ENCODE data around the gene PHRF1.

The PHRF1 gene

GRCh38 chr11:550021-550745 lies 26.1 kb upstream of the PHRF1 start:
- Histone ChIP-seq H3K4me1 (ENCODE audit: control extremely low read depth in 1 of 4, control insufficient read depth in 4 of 4, insufficient read depth in 4 of 4, low read length in 3 of 4) (peaks cover 0 to 8% (median 4%) of the 10 kb centered on the region in 4 experiments), H3K27me3 (replicated peaks in 2 of 5; ENCODE audit: control insufficient read depth in 4 of 5, insufficient read depth in 5 of 5, low read length in 4 of 5) (peaks cover 0 to 1% (median under 1%) of the 10 kb centered on the region in 5 experiments), H3K27ac (ENCODE audit: insufficient read depth in 1 of 2, low read depth in 1 of 2, low read length in 2 of 2, poor library complexity in 1 of 2, severe bottlenecking in 2 of 2) (no peak overlapping the region), H3K36me3 (ENCODE audit: control insufficient read depth in 4 of 4, insufficient read depth in 4 of 4, low read length in 3 of 4) (peaks cover 0 to 5% (median 0%) of the 10 kb centered on the region in 4 experiments), H3K4me3 (ENCODE audit: control insufficient read depth in 1 of 7, extremely low read depth in 1 of 7, insufficient read depth in 4 of 7, low read depth in 2 of 7, low read length in 6 of 7) (no peak overlapping the region), H3K9me3 (ENCODE audit: control extremely low read depth in 1 of 5, control insufficient read depth in 4 of 5, insufficient read depth in 2 of 5, low read depth in 1 of 5, low read length in 4 of 5) (no peaks in the 10 kb centered on the region)
- CTCF ChIA-PET, result interaction anchor here (1.3 kb wide), 1 partner anchor 10 kb away, joined by 5 read pairs; no protein-coding TSS in a partner anchor
- POLR2A ChIA-PET, result no interaction called here
- 99% methylated on average over 25 of the region's 25 CpGs for WGBS (ENCODE audit: insufficient coverage)
- no peak for DNase-seq

DNA sequence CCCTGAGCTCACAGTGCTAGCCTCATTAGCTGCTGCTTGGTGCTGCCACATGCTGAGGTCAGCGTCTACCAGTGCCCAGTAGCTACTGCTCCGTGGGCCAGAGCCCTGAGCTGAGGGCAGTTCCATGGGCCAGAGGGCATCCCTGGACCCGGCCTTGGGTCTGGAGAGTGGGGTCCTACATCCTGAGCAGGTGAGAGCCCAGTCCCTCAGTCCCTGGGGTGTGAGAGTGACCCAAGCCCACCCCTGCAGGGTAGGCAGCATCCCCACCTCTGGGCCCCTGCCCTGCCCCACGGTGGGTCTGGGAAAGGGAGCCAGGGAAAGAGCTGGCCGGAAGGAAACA lies 25.6 kb upstream of the PHRF1 start:
- no peaks in the 10 kb centered on the region for H3K9me3 ChIP-seq (ENCODE audit: control extremely low read depth in 1 of 5, control insufficient read depth in 4 of 5, insufficient read depth in 2 of 5, low read depth in 1 of 5, low read length in 4 of 5)
- ChIA-PET CTCF (interaction anchor here (1.3 kb wide), 1 partner anchor 9 kb away, joined by 5 read pairs; no protein-coding TSS in a partner anchor), POLR2A (no interaction called here)
- H3K4me1 ChIP-seq (ENCODE audit: control extremely low read depth in 1 of 4, control insufficient read depth in 4 of 4, insufficient read depth in 4 of 4, low read length in 3 of 4), result peaks cover 0 to 13% (median 8%) of the 10 kb centered on the region in 4 experiments
- WGBS (ENCODE audit: insufficient coverage), result 100% methylated on average over 3 of the region's 5 CpGs
- DNase-seq, result no peak
- peaks cover 0 to 5% (median 0%) of the 10 kb centered on the region in 4 experiments for H3K36me3 ChIP-seq (ENCODE audit: control insufficient read depth in 4 of 4, insufficient read depth in 4 of 4, low read length in 3 of 4)
- no peak overlapping the region for H3K4me3 ChIP-seq (ENCODE audit: control insufficient read depth in 1 of 7, extremely low read depth in 1 of 7, insufficient read depth in 4 of 7, low read depth in 2 of 7, low read length in 6 of 7)
- peaks cover 0 to 7% (median 4%) of the 10 kb centered on the region in 5 experiments for H3K27me3 ChIP-seq (replicated peaks in 2 of 5; ENCODE audit: control insufficient read depth in 4 of 5, insufficient read depth in 5 of 5, low read length in 4 of 5)
- H3K27ac ChIP-seq (ENCODE audit: insufficient read depth in 1 of 2, low read depth in 1 of 2, low read length in 2 of 2, poor library complexity in 1 of 2, severe bottlenecking in 2 of 2), result no peak overlapping the region

GRCh38 chr11:551131-551530 lies 25.1 kb upstream of the PHRF1 start:
- no peak overlapping the region for H3K27ac ChIP-seq (ENCODE audit: insufficient read depth in 1 of 2, low read depth in 1 of 2, low read length in 2 of 2, poor library complexity in 1 of 2, severe bottlenecking in 2 of 2)
- peaks cover 0 to 11% (median 4%) of the 10 kb centered on the region in 5 experiments for H3K27me3 ChIP-seq (replicated peaks in 2 of 5; ENCODE audit: control insufficient read depth in 4 of 5, insufficient read depth in 5 of 5, low read length in 4 of 5)
- CTCF ChIA-PET, result interaction anchor here (1.3 kb wide), 1 partner anchor 9 kb away, joined by 5 read pairs; no protein-coding TSS in a partner anchor
- peaks cover 0 to 5% (median 0%) of the 10 kb centered on the region in 4 experiments for H3K36me3 ChIP-seq (ENCODE audit: control insufficient read depth in 4 of 4, insufficient read depth in 4 of 4, low read length in 3 of 4)
- no peak for DNase-seq
- H3K4me1 ChIP-seq (ENCODE audit: control extremely low read depth in 1 of 4, control insufficient read depth in 4 of 4, insufficient read depth in 4 of 4, low read length in 3 of 4), result peaks cover 0 to 17% (median 10%) of the 10 kb centered on the region in 4 experiments
- H3K4me3 ChIP-seq (ENCODE audit: control insufficient read depth in 1 of 7, extremely low read depth in 1 of 7, insufficient read depth in 4 of 7, low read depth in 2 of 7, low read length in 6 of 7), result no peak overlapping the region
- WGBS (ENCODE audit: insufficient coverage), result 90% methylated on average over 14 of the region's 16 CpGs
- POLR2A ChIA-PET, result no interaction called here
- H3K9me3 ChIP-seq (ENCODE audit: control extremely low read depth in 1 of 5, control insufficient read depth in 4 of 5, insufficient read depth in 2 of 5, low read depth in 1 of 5, low read length in 4 of 5), result no peaks in the 10 kb centered on the region

- DNase-seq, result no peak
- H3K4me3 ChIP-seq (ENCODE audit: control insufficient read depth in 1 of 7, extremely low read depth in 1 of 7, insufficient read depth in 4 of 7, low read depth in 2 of 7, low read length in 6 of 7), result no peak overlapping the region
- peaks cover 0 to 5% (median 0%) of the 10 kb centered on the region in 4 experiments for H3K36me3 ChIP-seq (ENCODE audit: control insufficient read depth in 4 of 4, insufficient read depth in 4 of 4, low read length in 3 of 4)
- no peaks in the 10 kb centered on the region for H3K9me3 ChIP-seq (ENCODE audit: control extremely low read depth in 1 of 5, control insufficient read depth in 4 of 5, insufficient read depth in 2 of 5, low read depth in 1 of 5, low read length in 4 of 5)
- no peak overlapping the region for H3K27ac ChIP-seq (ENCODE audit: insufficient read depth in 1 of 2, low read depth in 1 of 2, low read length in 2 of 2, poor library complexity in 1 of 2, severe bottlenecking in 2 of 2)
- WGBS (ENCODE audit: insufficient coverage), result 82% methylated on average over 9 of the region's 12 CpGs
- H3K4me1 ChIP-seq (ENCODE audit: control extremely low read depth in 1 of 4, control insufficient read depth in 4 of 4, insufficient read depth in 4 of 4, low read length in 3 of 4), result peaks cover 0 to 21% (median 12%) of the 10 kb centered on the region in 4 experiments
- peaks cover 0 to 15% (median 9%) of the 10 kb centered on the region in 5 experiments for H3K27me3 ChIP-seq (replicated peaks in 2 of 5; ENCODE audit: control insufficient read depth in 4 of 5, insufficient read depth in 5 of 5, low read length in 4 of 5)
- CTCF ChIA-PET, result no interaction called here
- POLR2A ChIA-PET, result no interaction called here
Observed at GRCh38 chr11:551596-551995, 24.7 kb upstream of the PHRF1 start.

GRCh38 chr11:553083-553987 lies 22.9 kb upstream of the PHRF1 start:
- Histone ChIP-seq H3K4me1 (ENCODE audit: control extremely low read depth in 1 of 4, control insufficient read depth in 4 of 4, insufficient read depth in 4 of 4, low read length in 3 of 4) (peaks cover 0 to 21% (median 13%) of the 10 kb centered on the region in 4 experiments), H3K9me3 (ENCODE audit: control extremely low read depth in 1 of 5, control insufficient read depth in 4 of 5, insufficient read depth in 2 of 5, low read depth in 1 of 5, low read length in 4 of 5) (no peaks in the 10 kb centered on the region), H3K36me3 (ENCODE audit: control insufficient read depth in 4 of 4, insufficient read depth in 4 of 4, low read length in 3 of 4) (peaks cover 0 to 5% (median 0%) of the 10 kb centered on the region in 4 experiments), H3K4me3 (ENCODE audit: control insufficient read depth in 1 of 7, extremely low read depth in 1 of 7, insufficient read depth in 4 of 7, low read depth in 2 of 7, low read length in 6 of 7) (no peak overlapping the region), H3K27ac (ENCODE audit: insufficient read depth in 1 of 2, low read depth in 1 of 2, low read length in 2 of 2, poor library complexity in 1 of 2, severe bottlenecking in 2 of 2) (no peak overlapping the region), H3K27me3 (replicated peaks in 2 of 5; ENCODE audit: control insufficient read depth in 4 of 5, insufficient read depth in 5 of 5, low read length in 4 of 5) (peaks cover 0 to 33% (median 12%) of the 10 kb centered on the region in 5 experiments)
- 95% methylated on average over 24 of the region's 27 CpGs for WGBS (ENCODE audit: insufficient coverage)
- DNase-seq, result no peak
- ChIA-PET CTCF (interaction anchor here (1.2 to 1.5 kb wide), 2 partner anchors 8 to 17 kb away, joined by 5 read pairs; no protein-coding TSS in a partner anchor), POLR2A (no interaction called here)

GRCh38 chr11:553988-554340 lies 22.3 kb upstream of the PHRF1 start:
- Histone ChIP-seq H3K4me1 (ENCODE audit: control extremely low read depth in 1 of 4, control insufficient read depth in 4 of 4, insufficient read depth in 4 of 4, low read length in 3 of 4) (peaks cover 0 to 21% (median 13%) of the 10 kb centered on the region in 4 experiments), H3K27me3 (replicated peaks in 2 of 5; ENCODE audit: control insufficient read depth in 4 of 5, insufficient read depth in 5 of 5, low read length in 4 of 5) (peaks cover 0 to 37% (median 12%) of the 10 kb centered on the region in 5 experiments), H3K27ac (ENCODE audit: insufficient read depth in 1 of 2, low read depth in 1 of 2, low read length in 2 of 2, poor library complexity in 1 of 2, severe bottlenecking in 2 of 2) (no peak overlapping the region), H3K36me3 (ENCODE audit: control insufficient read depth in 4 of 4, insufficient read depth in 4 of 4, low read length in 3 of 4) (peaks cover 0 to 5% (median 0%) of the 10 kb centered on the region in 4 experiments), H3K4me3 (ENCODE audit: control insufficient read depth in 1 of 7, extremely low read depth in 1 of 7, insufficient read depth in 4 of 7, low read depth in 2 of 7, low read length in 6 of 7) (no peak overlapping the region), H3K9me3 (ENCODE audit: control extremely low read depth in 1 of 5, control insufficient read depth in 4 of 5, insufficient read depth in 2 of 5, low read depth in 1 of 5, low read length in 4 of 5) (no peaks in the 10 kb centered on the region)
- WGBS (ENCODE audit: insufficient coverage), result 78% methylated on average over 7 of the region's 11 CpGs
- CTCF ChIA-PET, result interaction anchor here (0.8 to 1.8 kb wide), 5 partner anchors 8 to 22 kb away, joined by 3 to 5 read pairs (median 4); no protein-coding TSS in a partner anchor
- no peak for DNase-seq
- POLR2A ChIA-PET, result no interaction called here

Data from common myeloid progenitor, CD34-positive (primary cell).